ENCODE results near the gene P4HB. TPM values are rescaled to one million over a fixed set of nuclear protein-coding genes. Genes with fewer than 3 reads are reported as not detected.

The P4HB gene
- total and polyA plus RNA-seq, 8 donors = 876 to 2,130 (median 1,346) TPM

DNA sequence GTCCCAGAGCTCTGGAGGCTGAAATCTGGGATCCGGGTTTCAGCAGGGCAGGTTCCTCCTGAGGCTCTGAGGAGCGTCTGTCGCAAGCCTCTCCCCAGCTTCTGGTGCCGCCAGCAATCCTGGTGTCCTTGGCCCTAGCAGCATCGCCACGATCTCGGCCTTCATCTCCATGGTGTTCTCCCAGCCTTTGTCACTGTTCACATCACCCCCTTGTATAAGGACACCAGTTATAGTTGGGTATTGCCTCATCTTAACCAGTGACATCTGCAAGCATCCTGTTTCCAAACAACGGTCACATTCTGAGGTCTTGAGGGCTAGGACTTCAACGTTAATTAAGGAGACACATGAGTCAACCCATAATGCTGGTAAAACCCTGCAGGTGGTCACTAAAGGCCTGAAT is 22.7 kb downstream of the P4HB start:
- no peaks in the 10 kb centered on the region for H3K9me3 ChIP-seq
- DNase-seq (no peak), FAIRE-seq (no peak), ATAC-seq (no peak)
- WGBS, 2 donors = 72 to 77% methylated on average over 9 of the region's 9 CpGs
- no peaks in the 10 kb centered on the region for H3K36me3 ChIP-seq
- no peak overlapping the region for H3K27ac ChIP-seq
- intact Hi-C loops (cut with DNase I) = no loop called here
- H3K4me3 ChIP-seq = no peak overlapping the region
- H3K27me3 ChIP-seq = no peaks in the 10 kb centered on the region
- H3K4me1 ChIP-seq = peaks cover 0 to 7% (median 5%) of the 10 kb centered on the region in 3 donors
- TF ChIP-seq, protein P1, sequence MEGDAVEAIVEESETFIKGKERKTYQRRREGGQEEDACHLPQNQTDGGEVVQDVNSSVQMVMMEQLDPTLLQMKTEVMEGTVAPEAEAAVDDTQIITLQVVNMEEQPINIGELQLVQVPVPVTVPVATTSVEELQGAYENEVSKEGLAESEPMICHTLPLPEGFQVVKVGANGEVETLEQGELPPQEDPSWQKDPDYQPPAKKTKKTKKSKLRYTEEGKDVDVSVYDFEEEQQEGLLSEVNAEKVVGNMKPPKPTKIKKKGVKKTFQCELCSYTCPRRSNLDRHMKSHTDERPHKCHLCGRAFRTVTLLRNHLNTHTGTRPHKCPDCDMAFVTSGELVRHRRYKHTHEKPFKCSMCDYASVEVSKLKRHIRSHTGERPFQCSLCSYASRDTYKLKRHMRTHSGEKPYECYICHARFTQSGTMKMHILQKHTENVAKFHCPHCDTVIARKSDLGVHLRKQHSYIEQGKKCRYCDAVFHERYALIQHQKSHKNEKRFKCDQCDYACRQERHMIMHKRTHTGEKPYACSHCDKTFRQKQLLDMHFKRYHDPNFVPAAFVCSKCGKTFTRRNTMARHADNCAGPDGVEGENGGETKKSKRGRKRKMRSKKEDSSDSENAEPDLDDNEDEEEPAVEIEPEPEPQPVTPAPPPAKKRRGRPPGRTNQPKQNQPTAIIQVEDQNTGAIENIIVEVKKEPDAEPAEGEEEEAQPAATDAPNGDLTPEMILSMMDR (IDR thresholded peaks at IDR 0.05) = no peak

DNA sequence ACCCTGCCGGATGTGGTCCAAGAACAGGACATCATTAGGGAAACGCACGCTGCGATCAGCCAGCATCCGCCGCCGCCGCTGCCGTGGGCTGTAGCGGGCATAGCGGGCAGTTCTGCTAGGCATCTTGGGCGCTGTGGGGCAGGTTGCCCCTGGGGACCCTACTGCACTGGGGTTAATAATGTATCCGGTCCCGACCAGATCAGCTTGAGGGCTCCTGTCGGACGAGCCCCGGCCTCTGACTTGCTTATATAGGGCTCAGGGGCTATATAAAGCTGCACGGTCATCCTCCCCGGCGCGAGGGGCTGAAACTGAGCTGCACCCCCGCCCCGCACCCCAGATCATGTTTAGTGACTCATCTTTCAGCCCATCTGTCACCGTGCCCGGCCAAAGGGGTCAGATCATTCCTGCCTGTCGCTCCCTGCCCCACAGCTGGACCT is 25.5 kb downstream of the P4HB start, which contains the start of gene PPP1R27:
Gene PPP1R27, minus strand, starts transcription at position 220 of the 437 bp plus-strand sequence. Its CDS starts 97 bp downstream, at position 123.
- no peak for FAIRE-seq
- WGBS, 2 donors = 90 to 93% methylated on average over 26 of the region's 26 CpGs
- H3K36me3 ChIP-seq = no peaks in the 10 kb centered on the region
- DNase-seq = peak in 2 of 6 donors; percentile 16 to 59
- intact Hi-C loops (cut with DNase I) = no loop called here
- peak within 1 kb of the TSS in 3 of 4 donors; percentile 52 to 81 (median 61) for H3K4me3 ChIP-seq
- ATAC-seq = no peak
- TF ChIP-seq, protein P1 (IDR thresholded peaks at IDR 0.05) = no peak
- H3K4me1 ChIP-seq = peaks cover 4 to 9% (median 7%) of the 10 kb centered on the region in 3 donors
- peak within 1 kb of the TSS; percentile 83 to 95 (median 85) for H3K27ac ChIP-seq
- H3K27me3 ChIP-seq = no peaks in the 10 kb centered on the region
- H3K9me3 ChIP-seq = no peaks in the 10 kb centered on the region

DNA sequence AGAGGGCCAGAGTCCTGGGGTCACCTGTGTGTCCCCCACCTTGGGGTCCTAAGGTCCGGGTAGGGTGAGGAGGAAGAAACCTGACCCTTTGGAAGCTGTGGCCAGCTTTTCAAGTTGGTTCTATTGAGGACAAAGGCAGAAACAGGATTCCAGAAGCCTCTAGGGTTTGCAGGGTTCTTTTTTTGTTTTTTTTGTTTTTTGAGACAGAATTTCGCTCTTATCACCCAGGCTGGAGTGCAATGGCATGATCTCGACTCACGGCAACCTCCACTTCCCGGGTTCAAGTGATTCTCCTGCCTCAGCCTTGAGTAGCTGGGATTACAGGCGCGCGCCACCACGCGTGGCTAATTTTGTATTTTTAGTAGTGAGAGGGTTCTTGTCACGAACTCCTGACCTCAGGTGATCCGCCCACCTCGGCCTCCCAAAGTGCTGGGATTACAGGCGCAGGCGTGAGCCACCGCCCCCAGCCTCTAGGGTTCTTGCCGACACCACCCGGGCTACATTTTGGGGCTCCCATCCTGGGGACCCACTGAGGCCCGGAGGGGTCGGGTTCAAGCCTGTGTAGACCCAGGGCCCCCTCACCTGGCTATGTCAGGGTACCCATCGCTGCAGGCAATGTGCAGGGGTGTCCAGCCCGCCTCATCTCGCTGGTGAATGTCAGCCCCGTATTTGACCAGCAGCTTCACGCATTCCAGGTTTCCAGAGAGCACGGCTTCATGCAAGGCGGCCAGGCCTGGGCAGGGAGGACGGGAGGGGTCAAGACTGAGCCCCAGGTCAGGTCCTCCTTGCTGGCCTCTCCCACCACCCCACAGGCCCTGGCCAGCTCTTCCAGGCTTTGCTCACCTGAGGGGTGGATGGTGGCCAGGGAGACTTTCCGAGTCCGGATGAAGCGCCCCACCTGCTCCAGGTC is 26.2 kb downstream of the P4HB start:
- Histone ChIP-seq H3K27ac (peak overlapping the region; percentile 83 to 95 (median 85)), H3K27me3 (no peaks in the 10 kb centered on the region), H3K4me1 (peaks cover 4 to 9% (median 7%) of the 10 kb centered on the region in 3 donors), H3K9me3 (no peaks in the 10 kb centered on the region), H3K4me3 (peak overlapping the region; percentile 42 to 81 (median 56)), H3K36me3 (no peaks in the 10 kb centered on the region)
- intact Hi-C loops (cut with DNase I) = no loop called here
- FAIRE-seq = no peak
- ATAC-seq = no peak
- WGBS, 2 donors = 84 to 86% methylated on average over 31 of the region's 31 CpGs
- DNase-seq = peak in 3 of 6 donors; percentile 34 to 64 (median 43)
- TF ChIP-seq, protein P1 (IDR thresholded peaks at IDR 0.05) = no peak

DNA sequence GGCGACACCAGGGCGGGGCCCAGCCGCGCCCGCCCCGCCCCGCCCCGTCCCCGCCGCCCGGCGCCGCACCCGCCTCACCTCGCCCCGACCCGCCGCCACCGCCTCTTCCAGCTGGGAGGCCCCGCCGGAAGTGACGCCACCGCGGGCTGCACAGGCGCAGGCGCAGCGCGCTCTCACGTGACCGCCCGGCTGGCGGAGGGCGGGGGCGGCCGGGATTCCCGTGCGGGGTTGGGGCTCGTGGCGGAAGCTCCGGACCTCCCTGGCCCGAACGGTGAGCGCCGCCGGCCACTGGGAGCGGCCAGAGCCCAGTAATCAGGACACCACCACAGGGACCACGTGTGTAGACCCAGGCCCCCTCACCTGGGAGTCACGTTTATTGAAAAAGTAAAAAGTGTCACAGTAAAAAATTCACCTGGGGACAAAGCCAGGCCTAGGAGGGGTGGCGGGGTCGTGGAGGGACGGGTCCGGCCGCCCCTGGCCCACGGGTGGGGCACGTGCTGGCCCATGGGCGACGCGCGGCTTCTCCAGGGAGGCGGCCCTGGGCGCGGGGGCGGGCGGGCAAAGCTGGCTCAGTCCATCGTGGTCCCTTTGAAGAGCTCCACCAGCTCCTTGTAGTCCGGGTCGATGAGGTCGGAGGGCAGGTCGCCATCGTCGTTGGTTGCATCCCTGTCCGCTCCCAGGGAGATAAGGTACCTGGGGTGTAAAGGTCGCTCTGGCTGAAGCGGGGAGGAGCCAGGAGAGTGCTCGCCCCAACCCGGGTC is 27.0 kb downstream of the P4HB start, which contains the start of gene MCRIP1:
Gene MCRIP1, minus strand, starts transcription at position 132 of the 761 bp plus-strand sequence. CDS start 8,785 bp downstream, outside the sequence.
- FAIRE-seq (no peak), ATAC-seq (peak; percentile 84 to 91 (median 90)), DNase-seq (peak; percentile 95 to 99 (median 97))
- Histone ChIP-seq H3K27me3 (no peaks in the 10 kb centered on the region), H3K4me1 (peaks cover 4 to 9% (median 7%) of the 10 kb centered on the region in 3 donors), H3K4me3 (peak within 1 kb of the TSS; percentile 63 to 90 (median 85)), H3K9me3 (no peaks in the 10 kb centered on the region), H3K36me3 (no peaks in the 10 kb centered on the region), H3K27ac (peak within 1 kb of the TSS; percentile 84 to 95 (median 88))
- TF ChIP-seq, protein P1 (IDR thresholded peaks at IDR 0.05) = no peak
- intact Hi-C loops (cut with DNase I) = no loop called here
- WGBS, 2 donors = 1 to 2% methylated on average over 56 to 76 of the region's 76 CpGs

All from pancreas (tissue), 10 donors.